HG03457 (cell line): Measurements from ENCODE around the gene NFATC2.

Experiments
- ATAC-seq: cut with Tn5 transposase; IDR thresholded peaks from one replicate; pipeline ENCODE4 v1.9.1; 2021; ENCODE audit warnings: moderate number of reproducible peaks; ENCODE audit not compliant: unreplicated experiment

The NFATC2 gene

GRCh38 chr20:51497542-51498467 is 44.7 kb downstream of the NFATC2 start:
- ATAC-seq: no peak

GRCh38 chr20:51496964-51497363 is 45.6 kb downstream of the NFATC2 start:
- no peak for ATAC-seq

- ATAC-seq: no peak
Observed at GRCh38 chr20:51495921-51496545, 46.5 kb downstream of the NFATC2 start.

GRCh38 chr20:51495291-51495690 is 47.2 kb downstream of the NFATC2 start:
- no peak for ATAC-seq

- ATAC-seq: no peak
Observed at GRCh38 chr20:51494241-51495110, 48.0 kb downstream of the NFATC2 start.

- no peak for ATAC-seq
Observed at GRCh38 chr20:51493346-51493791, 49.1 kb downstream of the NFATC2 start.

GRCh38 chr20:51492167-51493092 is 50.1 kb downstream of the NFATC2 start:
- no peak for ATAC-seq

GRCh38 chr20:51491393-51491792 is 51.1 kb downstream of the NFATC2 start:
- ATAC-seq: no peak

GRCh38 chr20:51490635-51491034 is 51.9 kb downstream of the NFATC2 start:
- ATAC-seq: no peak

- no peak for ATAC-seq
Observed at GRCh38 chr20:51489611-51490010, 52.9 kb downstream of the NFATC2 start.

GRCh38 chr20:51488331-51488730 is 54.2 kb downstream of the NFATC2 start:
- no peak for ATAC-seq

GRCh38 chr20:51487565-51488268 is 54.8 kb downstream of the NFATC2 start:
- no peak for ATAC-seq

- no peak for ATAC-seq
Observed at GRCh38 chr20:51487076-51487475, 55.4 kb downstream of the NFATC2 start.

- ATAC-seq: no peak
Observed at GRCh38 chr20:51486197-51487005, 56.1 kb downstream of the NFATC2 start.

GRCh38 chr20:51484831-51485230 is 57.7 kb downstream of the NFATC2 start:
- ATAC-seq: no peak

- ATAC-seq: no peak
Observed at GRCh38 chr20:51484141-51484815, 58.2 kb downstream of the NFATC2 start.

- ATAC-seq: no peak
Observed at GRCh38 chr20:51482836-51483473, 59.6 kb downstream of the NFATC2 start.
